Activated CD4-positive, alpha-beta T cell treated with anti-CD3 and anti-CD28 coated beads, Interleukin-2, amount 50 U/mL, for 16 hours (primary cell): ENCODE data around the gene KLK13.

Experiments used
- DNase-seq: peaks from one replicate; pipeline ENCODE4 v3.0.0-alpha.2; 2020

The KLK13 gene

DNA sequence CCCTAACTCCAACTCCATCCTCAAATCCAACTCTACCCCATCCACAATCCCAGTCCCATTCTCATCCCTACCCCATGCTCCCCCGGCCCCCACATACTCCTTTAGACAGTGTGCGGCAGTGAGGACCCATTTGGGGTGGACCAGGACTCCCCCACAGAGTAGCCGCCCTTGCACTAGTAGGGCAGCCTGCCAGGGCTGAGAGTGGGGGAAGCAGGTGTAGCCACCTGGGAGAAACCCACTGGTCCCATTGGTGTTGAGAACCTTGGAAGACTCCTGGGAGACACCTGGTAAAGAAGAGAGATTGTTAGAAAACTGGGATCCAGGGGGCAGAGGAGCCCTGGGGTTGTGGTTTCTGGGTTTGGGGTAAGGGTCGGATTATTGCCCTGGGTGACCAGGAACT lies 4.6 kb downstream of the KLK13 start:
- DNase-seq = no peak

DNA sequence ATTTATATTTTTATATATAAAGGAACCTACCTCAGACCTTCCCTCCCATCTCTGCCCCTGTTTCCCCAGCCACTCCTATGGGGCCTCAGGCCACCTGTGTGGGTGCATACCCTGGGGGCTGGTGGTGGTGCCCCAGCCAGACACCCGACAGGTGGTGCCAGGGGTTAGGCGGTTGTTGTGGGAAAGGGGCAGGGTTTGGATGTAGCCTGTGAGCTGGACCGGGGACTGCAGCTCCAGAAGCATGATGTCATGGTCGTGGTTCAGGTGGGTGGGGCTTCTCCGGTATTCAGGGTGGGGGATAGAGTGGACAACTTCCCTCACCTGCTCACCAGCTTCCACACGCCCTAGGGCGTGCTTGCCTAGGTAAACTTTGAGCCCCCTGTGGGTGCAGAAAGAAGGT lies 5.2 kb downstream of the KLK13 start:
- DNase-seq = no peak

DNA sequence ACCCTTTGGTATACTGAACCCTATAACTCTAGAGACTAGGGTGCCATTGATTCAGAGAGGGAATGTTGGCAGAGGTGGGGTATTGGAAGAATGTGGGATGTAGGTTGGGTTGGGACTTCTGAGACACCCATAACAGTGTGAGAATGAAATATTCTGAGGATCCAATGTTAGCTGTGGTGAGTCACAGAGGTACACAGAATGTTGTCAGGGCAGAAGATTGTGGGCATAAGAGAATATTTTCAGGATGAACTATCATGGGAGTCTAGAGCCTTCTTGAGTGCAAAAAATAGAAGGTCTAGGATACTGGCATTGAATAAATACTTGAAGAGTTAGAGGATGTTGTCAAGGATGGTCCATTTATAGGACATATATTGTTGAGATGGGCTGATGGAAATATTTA lies 9.0 kb downstream of the KLK13 start:
- DNase-seq = no peak

DNA sequence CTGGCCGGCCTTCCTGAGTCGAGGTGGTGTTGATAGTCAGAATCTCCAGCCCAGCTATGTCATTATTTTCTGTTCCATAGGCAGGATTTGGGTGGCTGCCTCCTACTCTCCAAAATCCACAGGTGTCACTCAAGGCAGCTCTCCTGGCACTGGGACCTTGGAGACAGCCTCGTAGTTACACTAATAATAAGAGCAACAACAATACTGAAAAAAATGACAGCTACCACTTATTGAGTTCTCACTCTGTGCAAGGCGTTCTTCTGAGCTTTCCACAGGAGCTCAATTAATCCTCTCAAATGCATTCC lies 17.9 kb downstream of the KLK13 start:
- no peak for DNase-seq

DNA sequence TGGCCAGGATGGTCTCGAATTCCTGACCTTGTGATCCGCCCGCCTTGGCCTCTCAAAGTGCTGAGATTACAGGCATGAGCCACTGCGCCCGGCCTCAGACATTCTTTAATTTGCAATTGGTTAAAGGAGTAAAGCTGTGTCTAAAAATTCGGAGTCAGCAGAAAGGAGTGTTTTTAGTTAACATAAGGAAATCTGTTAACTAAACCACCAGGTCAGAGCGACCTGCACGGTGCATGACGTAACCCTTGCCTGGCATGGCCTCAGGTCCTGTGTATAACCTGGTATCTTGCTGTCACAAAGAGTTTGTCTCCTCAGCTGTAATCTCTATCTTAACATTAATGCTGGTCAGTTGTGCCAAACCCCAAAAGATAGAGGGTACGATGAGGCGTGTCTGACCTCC lies 20.6 kb downstream of the KLK13 start:
- DNase-seq = no peak

DNA sequence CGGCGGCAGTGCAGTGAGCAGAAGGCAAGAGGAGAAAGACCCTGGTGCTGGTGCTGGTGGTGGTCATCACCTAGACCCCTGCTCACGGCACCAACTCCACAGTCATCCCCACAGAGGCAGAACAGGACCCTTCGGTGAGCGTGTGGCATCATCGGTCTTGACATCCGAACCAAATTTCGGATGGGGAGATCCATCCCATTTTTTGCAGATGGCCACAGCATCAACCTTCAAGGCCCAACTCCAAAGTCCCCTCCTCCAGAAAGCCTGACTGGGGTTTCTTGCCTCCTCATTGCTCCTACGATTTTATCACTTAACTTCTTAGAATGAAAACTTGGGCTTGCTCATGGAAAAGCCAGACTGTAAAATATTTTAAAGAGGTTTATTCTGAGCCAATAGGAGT lies 21.4 kb downstream of the KLK13 start:
- no peak for DNase-seq

DNA sequence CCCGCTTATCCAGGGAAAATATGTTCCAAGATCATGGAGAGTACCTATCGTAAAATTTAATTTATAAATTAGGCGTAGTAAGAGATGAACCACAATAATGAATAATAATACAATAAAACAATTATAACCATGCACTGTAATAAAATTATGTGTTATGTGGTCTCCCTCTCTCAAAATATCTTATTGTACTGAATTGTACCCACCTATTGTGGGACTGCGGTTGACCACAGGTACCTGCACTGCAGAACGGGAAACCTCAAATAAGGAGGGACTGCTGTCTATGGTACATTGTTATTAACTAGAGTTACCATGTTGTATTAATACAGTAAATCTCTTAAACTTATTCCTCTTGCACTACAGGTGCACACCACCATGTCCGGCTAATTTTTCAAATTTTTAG lies 24.7 kb downstream of the KLK13 start:
- no peak for DNase-seq

DNA sequence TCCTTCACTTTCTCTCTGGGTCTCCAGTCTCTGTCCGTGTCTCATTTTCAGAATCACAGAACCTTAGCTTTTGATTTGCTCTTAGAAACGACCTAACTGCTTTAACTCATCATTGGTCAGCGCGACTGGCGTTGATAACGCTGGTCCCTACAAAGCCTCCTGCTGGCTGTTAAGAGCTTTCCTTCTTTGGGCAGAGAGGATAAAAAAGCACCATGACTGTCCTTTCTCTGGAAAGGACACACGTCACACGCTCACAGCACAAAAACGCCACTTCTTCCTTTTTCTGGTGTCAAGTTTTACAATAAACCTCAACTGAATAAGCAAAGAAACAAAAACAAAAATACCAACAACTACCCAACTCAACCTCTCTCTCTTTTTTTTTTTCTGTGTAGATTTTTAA lies 28.4 kb downstream of the KLK13 start:
- no peak for DNase-seq

DNA sequence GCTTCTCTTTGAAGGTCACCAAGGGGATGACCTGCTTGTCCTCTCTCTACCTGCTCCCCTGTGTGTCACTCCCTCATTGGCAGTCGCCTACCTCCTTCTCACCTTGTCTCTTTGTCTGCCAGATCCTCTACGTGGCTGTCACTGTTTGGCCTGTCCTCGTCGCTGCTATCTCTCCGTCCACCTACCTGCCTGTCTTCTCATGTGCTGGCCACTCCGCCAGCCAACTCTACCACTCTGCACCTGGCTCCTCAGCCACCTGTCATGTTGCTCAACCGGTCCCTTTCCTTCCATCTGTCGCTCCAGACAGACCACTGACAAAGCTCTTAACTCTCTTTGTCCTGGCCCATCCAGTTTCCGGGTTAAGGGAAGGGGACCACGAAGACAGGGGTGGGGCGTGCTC lies 30.2 kb downstream of the KLK13 start, which contains the start of gene KLK12:
Gene KLK12 (minus strand): TSS at position 299 of the 400 bp plus-strand sequence. CDS start 381 bp downstream, outside the sequence.
- DNase-seq = no peak

DNA sequence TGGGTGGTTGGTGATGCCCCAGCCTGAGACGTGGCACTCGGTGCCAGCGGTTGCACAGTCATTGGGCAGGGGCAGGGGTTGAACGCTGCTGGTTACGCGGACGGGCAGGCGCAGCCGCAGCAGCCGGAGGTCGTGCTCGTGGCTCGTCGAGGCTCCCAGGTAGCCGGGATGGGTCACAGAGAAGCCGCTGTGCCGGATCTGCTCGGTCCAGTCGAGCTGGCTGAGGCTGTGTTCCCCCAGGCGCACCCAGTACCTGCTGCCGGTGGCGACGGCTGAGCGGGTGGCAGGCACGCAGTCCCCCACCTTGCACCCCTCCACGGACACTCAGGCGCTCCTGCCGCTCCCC lies 33.0 kb downstream of the KLK13 start:
- no peak for DNase-seq

DNA sequence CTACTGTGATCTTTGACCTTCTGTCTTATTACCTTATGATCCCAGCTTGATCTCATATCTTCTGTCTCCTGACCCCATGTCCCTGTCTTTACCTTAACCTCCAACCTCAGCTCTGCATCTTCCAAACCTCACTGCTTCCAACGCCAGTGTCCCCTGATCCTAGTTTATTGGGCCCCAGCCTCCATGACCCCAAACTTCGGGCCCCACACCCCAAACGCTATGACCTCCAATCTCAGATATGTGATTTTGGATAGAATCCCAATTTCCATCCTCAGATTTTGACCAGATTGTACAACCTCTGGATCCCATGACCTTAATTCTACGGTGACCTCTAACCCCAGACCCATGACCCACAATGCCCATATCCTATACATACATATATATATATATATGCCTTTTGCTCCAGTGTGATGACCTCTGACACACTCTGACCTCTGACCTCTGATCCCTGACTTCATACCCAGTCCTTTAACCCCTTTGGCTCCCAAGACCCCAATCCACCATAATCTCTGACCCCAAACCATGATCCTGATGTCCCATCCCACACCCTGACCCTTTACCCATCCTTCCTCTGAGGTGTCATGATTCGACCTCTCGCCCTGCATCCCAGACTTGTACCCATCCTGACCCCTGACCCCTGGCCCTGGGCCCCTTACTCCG lies 33.5 kb downstream of the KLK13 start:
- DNase-seq = no peak

DNA sequence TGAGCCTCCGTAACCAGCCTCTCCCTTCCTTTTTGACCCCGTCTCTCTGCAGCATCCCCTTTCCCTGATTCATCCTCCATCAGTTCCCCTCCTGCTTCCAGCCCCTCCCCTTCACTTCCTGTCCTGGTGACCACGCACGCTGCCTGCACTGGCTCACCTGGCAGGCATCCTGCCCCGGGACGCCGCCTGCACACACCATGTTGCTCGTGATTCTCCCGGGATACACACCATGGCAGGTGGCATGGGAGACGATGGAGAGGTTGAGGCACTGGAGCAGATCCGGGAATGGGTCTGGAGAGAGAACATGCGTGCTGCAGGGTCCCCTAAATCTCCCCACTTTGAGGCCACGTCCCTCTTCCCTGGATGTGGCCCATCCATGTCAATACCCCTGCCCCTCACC lies 34.3 kb downstream of the KLK13 start:
- no peak for DNase-seq

DNA sequence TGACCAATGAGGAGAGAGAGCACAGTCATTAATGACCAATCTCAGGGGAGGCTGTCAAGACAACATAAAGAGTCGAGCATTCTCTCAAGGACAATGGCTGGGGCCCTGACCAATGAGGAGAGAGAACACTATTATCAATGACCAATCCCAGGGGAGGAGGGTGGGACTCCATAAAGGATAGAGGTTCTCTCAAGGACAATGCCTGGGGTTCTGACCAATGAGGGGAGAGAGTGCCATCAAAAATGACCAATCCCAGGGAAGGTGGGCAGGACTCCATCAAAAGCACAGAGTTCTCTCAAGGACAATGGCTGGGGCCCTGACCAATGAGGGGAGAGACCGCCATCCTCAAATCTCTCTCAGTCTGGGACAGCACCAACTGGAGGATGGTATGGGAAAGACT lies 35.2 kb downstream of the KLK13 start:
- no peak for DNase-seq

DNA sequence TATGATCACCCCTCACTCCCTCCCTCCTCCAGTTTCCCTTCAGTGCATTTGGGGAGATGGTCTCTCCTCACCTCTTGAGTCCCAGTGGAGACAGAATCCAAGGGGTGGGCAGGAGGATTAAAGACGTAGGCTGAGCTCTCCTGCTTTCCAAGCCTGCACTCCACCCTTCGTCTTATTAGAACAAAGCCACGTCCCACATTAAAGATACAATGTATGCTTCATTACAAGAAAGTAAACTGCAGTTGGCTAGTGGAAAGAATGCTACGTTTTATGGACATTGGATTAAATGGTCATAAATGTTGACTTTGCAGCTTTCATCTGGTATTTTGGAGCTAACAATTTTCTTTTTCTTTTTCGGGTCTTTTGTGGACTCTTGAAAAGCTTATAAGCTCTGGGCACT lies 37.0 kb downstream of the KLK13 start:
- no peak for DNase-seq

DNA sequence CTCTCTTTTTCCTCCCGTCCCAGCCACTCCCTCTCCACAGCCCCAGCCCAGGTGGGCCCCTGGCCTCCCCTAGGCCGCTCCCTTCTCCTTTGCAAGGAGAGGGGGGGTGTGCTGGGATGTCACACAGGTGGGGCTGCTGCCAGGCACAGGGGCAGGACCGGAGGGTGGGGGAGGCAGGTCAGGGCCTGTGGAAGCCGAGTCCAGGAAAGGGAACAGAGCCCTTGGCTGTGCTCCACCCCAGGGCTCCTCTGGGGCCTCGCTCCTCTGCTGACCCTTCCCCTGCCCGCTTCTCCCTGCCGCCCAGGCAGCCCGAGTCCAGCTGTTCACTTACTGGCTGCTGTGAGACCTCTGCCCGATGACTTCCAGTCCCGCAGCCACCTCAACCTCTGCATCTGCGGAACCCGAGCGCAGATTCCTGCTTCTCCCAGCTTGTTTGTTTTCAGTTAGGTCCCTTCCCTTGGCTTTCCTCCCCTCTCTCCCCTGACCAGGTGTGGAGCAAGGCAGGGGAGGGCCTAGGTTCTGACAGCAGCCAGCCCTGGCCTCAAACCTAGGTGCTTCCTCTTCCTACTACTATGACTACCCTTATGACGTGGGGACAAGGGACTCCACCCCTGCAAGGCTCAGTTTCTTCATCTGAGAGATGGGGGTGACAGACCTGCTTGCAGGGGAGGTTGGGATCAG lies 37.6 kb downstream of the KLK13 start:
- DNase-seq = no peak

DNA sequence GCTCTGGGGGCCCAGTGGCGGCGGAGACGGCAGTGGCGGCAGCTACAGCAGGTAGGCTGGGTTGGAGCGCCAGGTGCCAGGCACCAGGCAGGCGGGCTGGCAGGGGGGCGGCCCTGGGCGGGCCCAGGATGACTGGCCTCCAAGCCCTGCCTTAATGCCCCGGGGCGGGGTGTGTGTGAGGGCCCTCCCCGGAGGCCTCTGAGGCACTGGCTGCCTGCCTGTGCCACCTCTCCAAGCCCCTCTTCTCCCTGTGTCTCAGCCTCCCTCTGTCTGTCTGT lies 38.4 kb downstream of the KLK13 start, which contains the start of gene KLK11:
Gene KLK11 (minus strand): TSS at position 63 of the 278 bp plus-strand sequence. CDS start 985 bp downstream, outside the sequence.
- DNase-seq = no peak

DNA sequence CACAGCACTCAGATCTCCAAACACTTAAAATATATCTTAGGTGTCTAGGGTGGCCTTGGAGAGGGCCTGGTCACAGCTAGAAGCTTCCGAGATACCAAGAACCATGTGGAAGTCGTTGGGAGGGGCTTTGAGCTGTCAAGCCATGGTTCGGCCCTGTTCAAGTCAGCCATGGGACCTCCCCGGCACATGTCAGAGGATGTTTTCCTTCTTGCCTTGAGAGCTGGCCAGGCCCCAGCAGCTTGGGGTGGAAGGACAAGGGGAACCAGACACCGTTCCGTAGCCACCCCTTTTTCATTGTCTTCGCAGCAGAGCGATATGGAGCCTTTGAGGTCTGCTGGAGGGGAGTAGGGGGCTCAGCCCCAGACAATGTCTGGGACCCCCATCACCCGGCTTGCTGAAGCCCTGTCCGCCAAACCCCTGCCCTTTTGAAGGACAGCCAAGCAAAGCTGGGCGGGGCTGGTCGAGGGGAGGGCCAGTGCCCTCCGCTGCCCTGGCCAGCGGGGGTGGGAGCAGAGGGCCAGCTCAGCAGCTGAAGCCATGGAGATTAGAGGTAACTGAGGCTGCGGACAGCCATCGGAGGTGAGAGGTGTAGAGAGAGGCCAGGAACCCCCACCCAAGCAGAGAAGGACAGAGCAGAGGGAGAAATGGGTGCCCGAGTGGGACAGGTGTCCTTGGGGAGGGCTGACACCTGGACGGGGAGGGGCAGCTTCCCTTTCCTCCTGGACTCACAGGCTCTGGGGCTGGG lies 38.9 kb downstream of the KLK13 start:
- no peak for DNase-seq

DNA sequence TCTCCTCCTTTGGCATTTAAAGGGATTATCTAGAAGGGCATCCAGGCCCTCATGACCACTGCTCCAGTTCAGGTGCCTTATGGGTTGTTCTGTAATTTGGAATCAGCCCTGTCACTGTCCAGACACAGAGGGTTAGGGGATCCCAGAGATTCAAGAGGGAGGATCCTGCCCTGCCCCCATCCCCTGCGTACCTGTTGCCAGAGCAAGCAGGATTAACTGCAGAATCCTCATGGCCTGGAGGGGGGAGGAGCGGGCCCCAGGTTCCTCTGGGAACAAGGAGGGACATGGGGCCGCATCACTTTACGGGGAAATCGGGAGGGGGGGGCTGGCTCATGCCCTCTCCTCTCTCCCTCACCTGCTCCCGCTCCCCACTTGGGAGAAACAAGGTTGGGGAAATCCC lies 39.5 kb downstream of the KLK13 start:
- DNase-seq = no peak

DNA sequence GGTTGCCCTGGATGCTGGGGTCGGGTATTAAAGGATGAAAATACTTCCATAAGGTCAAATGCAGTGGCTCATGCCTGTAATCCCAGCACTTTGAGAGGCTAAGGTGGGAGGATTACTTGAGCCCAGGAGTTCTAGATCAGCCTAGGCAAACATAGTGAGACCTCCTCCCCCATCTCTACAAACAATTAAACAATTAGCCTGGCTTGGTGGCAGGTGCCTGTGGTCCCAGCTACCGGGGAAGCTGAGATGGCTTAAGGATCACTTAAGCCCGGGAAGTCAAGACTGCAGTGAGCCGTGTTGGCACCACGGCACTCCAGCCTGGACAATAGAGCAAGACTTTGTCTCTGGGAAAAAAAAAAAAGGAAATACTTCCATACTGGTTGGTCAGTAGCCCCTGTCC lies 40.0 kb downstream of the KLK13 start:
- no peak for DNase-seq

DNA sequence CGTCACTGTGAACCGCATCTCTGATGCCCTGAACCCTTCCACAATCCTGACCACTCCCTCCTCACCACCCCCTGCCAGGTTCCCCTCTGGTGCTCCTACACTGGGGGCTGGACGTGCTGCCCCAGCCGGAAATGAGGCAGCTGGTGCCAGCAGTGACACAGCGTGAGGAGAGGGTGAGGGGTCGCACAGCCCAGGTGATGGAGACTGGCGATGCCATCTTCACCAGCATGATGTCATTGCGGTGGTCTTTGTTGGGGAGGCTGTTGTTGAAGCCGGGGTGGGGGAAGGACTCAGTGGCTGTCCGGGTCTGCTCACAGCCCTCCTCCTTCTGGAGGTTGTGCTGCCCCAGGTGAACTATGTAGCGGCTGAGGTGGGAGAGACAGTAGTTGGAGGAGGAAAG lies 40.9 kb downstream of the KLK13 start:
- DNase-seq = no peak

DNA sequence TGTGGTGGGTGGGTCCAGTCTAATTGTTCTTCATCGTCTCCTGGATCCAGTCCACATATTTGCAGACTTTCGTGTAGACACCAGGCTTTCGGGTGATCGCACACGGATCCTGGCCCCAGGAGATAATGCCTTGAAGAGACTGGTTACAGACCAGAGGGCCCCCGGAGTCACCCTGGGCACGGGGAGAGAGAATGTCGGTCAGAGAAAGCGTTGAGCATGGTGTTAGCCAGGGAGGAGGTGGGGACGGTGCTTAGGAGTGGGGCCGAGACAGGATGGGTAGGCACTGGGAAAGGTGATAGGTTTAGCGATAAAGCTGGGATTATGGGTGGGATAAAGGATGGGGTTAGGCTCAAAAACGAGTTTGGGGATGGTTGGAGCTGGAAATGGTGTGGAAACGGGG lies 42.4 kb downstream of the KLK13 start:
- DNase-seq = no peak

DNA sequence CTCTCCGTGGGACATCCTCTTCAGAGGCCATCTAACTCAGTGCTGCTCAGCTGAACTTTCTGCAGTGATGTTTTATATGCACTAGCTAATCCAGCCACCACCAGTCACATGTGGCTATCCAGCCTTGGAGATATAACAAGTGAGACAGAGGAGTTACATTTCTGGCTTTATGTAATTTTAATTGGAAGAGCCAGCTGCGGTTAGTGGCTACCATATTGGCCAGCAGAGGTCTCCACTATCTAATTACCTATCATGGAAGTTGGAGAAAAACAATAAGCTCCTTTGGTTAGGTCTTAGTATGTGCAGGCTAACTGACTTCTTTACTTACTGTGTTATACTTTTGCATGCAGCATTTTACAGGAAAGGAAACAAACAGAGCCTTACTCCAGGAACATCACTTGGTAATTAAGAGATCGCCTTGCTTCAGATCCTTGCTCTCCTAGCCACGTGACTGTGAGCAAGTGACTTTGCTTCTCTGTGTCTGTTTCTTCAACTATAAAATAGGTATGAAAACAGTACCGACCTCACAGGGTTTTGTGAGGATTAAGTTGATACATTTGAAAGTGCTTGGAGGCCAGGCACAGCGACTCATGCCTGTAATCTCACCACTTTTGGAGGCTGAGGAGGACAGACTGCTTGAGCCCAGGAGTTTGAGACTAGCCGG lies 43.8 kb downstream of the KLK13 start:
- DNase-seq = peak; percentile 10

DNA sequence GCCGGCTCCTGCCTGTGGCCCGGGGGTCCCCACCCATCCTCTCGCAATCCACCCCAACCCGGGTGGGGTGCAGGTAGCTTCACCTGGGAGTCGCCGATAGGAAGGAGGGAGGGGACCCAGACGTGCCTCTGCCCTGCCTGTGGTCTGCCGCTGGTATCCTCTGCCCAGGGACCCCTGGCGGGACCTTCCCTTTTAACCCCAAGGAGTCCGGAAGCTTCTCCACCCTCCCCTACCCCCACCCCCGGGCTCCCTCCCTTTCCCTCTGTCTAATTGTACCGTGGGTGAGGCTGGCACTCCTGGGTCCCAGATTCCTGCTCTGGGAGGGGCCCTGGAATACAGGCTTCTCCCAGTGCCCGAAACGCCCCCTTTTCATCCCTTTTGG lies 45.4 kb downstream of the KLK13 start, which contains the start of gene KLK10:
Gene KLK10 (minus strand): TSS at position 166 of the 382 bp plus-strand sequence. CDS start 579 bp downstream, outside the sequence.
- no peak for DNase-seq
